GM18861 (cell line): ENCODE measurements around the gene ME3.

Experiments used
- ATAC-seq: cut with Tn5 transposase; IDR thresholded peaks from one replicate; pipeline ENCODE4 v1.9.1; 2021; ENCODE audit not compliant: unreplicated experiment

Gene ME3

DNA sequence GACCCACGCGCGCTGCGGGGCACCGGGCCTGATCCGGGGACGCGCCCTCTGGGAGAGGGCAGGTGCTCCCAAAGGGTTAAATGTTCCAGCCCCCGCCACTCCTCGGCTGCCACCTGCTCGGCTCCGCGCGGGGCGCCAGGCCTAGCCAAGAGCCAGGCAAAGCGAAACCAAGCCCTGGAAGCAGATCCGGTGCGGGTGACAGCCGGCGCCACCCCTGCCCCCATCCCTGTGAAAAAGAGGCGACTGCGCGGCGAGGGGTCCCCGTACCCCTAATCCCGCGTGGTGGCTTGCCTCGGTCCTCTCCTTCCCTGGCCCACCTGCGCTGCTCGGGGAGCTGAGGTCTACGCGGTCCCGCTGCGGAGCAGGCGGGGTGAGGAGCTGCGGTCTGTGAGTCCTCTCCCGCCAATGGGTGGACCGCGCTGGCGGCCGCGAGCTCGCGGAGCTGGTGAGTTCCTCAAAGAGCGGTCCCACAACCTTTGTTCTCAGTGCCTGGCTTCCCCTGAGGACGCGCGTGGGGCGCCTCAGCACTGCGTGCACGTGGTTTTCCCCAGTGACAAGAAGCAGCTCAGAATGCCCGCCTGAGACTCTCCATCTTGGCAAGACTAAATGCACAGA is at the start of gene ME3:
TSS of gene ME3 (minus strand) at position 610 of the 615 bp plus-strand sequence.
- no peak for ATAC-seq

DNA sequence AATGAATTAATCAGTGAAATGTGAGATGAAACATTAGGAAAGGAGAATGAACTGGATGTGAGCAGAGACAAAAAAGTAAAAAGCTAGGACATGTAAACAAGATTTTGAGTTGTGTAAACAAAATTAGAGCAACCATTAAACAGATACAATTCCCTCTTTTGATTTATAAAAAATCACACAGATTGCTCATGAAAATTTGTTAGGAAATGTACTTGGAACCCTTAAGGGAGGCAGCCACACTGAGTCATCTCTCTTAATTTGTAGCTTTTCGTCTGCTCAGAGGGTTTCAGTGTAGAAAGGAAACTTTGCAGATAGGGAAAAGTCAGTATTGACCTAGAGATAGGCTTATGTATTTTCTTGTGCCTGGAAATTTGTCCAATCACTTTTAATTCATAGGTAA is 49.6 kb upstream of the ME3 start:
- ATAC-seq: no peak

- no peak for ATAC-seq
These were observed 48.1 kb upstream of the ME3 start for GRCh38 chr11:86720546-86720945.

DNA sequence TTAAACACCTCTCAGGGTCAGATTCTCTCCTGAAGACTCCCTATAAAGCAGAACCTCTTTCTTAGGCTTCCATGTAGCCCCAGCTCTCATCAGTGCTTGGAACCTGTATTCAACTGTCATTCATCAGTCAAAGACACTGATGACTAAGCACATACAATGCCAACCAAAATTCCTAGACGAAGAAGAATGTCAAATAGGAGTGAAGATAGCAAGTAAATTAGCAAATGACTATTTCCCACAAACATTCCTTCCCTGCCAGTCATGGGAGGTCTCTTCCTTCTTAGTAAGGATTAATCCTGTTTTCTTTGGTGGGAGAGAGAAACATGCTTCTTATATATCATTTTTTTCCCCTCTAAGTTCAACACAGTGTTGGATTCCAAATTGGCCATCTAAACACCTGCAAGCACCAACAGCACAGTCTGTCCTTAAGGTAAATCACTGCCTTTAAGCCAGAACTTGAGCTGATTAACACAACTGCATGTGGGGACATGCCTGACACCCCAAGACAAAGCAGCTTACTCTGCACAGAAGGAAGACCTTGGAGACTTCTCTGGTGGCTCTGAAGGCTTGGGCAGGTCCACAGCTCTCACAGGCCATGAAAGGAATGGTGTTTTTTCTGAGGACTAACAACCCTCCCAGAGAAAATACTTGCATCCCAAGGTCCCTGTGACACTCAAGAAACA is 47.5 kb upstream of the ME3 start:
- no peak for ATAC-seq

DNA sequence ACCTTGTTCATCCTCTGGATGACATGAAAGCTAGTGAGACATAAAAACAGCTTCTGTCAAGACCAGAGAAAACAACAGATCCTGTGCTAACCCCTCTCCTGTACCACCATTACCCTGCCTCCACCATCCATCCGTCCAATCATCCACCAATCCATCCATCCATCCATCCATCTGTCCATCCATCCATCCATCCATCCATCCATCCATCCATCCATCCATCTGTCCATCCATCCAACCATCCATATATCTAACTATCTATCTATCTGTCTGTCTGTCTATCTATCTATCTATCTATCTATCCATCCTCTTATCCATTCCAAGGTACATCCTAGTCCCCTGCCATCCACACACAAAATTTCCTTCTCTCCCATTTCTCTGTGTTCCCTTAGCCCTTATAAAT is 46.6 kb upstream of the ME3 start:
- no peak for ATAC-seq

DNA sequence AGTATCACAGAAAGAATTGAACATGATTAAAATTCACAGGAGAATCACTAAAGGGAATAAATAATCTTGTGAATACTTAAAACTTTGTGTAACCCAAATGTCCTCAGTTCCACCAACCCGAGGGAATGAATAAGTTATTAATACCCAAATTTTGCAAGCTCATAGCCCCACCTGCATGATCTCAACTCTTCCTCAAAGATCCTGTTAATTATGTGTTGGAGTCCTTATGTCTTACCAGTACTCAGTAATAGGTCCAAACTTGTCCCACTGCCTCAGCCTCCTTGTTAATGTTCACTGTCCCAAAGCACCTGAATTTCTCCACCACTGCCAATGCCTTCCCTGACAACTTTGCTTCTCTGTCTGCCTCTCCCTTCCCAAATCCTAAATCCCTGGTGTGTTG is 46.1 kb upstream of the ME3 start:
- ATAC-seq: no peak

GRCh38 chr11:86717817-86718501 is 45.5 kb upstream of the ME3 start:
- no peak for ATAC-seq

GRCh38 chr11:86715611-86716010 is 43.2 kb upstream of the ME3 start:
- ATAC-seq: no peak

DNA sequence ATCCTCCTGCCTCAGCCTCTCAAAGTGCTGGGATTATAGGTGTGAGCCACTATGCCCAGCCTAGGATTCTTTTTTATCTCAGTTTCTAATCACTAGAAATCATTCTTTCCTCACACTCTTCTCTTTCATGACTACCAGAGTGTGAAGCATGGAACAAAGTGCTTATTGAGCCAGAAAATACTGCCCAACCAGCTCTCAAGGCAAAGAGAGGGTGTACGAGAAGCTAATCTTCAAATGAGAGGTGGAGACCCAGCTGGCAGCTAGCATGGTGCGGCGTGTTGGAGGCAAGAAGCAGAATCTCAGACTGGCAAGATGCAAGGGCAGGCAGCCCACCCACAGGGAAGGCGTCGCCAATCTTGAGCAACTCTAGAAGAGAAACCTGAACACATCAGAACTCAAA is 41.1 kb upstream of the ME3 start:
- no peak for ATAC-seq

GRCh38 chr11:86710936-86711335 is 38.5 kb upstream of the ME3 start:
- no peak for ATAC-seq

DNA sequence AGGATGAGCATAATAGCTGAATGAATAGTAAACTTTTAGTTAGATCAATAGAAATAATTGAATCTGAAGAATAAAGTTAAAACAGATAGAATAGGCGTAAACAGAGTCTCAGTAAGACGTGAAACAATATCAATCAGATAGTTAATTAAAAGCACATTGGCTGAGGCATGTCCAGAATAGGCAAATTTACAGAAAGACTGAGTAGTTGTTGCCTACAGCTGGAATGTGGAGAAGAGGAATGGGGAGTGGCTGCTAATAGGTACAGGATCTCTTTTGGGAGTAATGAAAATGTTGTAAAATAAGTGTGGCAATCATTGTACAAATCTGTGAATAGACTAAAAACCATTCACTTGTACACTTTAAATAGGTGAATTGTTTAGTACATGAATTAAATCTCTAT is 36.3 kb upstream of the ME3 start:
- ATAC-seq: no peak

- ATAC-seq: no peak
These were observed 34.1 kb upstream of the ME3 start for GRCh38 chr11:86706338-86707131.

- no peak for ATAC-seq
These were observed 32.3 kb upstream of the ME3 start for GRCh38 chr11:86704710-86705109.

GRCh38 chr11:86703987-86704386 is 31.6 kb upstream of the ME3 start:
- no peak for ATAC-seq

- ATAC-seq: no peak
These were observed 30.0 kb upstream of the ME3 start for GRCh38 chr11:86702220-86702983.

- ATAC-seq: no peak
These were observed 26.8 kb upstream of the ME3 start for GRCh38 chr11:86699040-86699791.

DNA sequence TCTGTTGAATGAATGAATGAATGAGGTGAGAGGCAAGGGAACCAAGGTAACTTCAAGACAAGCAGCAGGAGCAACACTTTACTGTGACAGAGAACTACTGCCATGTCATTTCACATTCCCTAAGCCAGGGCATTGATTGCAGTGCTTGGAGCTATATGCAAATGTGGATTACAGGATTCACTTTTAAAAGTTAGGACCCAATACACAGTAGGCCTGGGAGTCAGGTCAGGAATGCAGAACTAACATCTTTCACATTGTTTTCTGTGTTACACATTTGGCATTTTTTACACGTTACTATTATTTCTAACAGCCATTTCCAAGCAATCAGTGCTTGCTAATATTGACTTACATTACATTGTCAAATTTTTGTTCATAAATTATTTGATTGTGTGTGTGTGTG is 26.2 kb upstream of the ME3 start:
- ATAC-seq: no peak

DNA sequence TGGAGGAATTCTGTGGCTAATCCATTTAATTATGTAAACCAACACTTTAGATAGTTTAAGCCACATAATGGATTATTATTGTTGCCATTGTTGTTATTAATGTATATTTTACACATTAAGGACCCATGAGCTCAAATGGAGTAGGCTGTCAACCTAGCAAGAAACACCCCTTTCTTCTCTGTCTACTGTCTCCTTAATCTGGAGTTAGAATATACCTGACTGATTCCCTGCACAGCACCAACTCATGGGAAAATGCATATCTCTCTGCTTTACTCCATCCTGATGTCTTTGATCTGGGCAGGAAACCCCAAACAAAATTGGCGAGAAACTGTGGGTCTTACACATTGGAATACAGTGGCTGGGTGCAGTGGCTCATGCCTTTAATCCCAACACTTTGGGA is 24.0 kb upstream of the ME3 start:
- no peak for ATAC-seq

DNA sequence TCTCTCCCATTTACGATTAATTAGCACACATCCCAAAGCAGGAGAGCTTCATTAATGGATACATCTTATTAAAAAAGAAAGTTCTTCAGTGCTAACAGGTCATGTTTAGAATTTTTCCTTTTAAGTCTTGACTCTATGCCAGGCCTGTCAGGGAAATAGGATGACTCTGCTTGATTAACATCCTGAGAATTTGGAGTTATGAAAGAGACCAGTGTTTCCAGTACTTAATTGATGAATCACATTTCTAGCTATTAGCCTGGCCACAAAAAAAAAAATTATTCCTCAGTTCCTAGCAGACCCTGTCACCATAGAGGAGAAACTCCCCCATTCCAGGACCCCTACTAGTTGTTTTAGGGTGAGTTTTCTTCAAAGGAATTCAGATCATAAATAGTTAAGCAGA is 23.6 kb upstream of the ME3 start:
- ATAC-seq: no peak

- no peak for ATAC-seq
These were observed 23.0 kb upstream of the ME3 start for GRCh38 chr11:86695373-86695772.
